Astrocyte (in vitro differentiated cells and primary cell): Measurements from ENCODE around the gene UGT1A7. TPM values are rescaled to one million over a fixed set of nuclear protein-coding genes. Genes with fewer than 3 reads are reported as not detected.

Experiments
- DNase-seq: peaks from one replicate; pipeline ENCODE4 v3.0.0-alpha.2; 2010; ENCODE audit warnings: low read depth
- FAIRE-seq: peaks from 2 replicates; lab custom pipeline; 2011; peaks lifted over from hg19 to GRCh38; lab: Jason Lieb, UNC
- H2AFZ ChIP-seq: 2 replicates; pipeline ENCODE4 v1.6.0; 2012; ENCODE audit warnings: low read depth, low read length, inconsistent platforms
- H3K27ac ChIP-seq: 2 replicates; pipeline ENCODE4 v1.5.1; 2011; ENCODE audit warnings: low read depth, low read length, inconsistent platforms
- H3K27me3 ChIP-seq: 2 replicates; pipeline ENCODE4 v1.6.0; 2011; ENCODE audit warnings: low read length, inconsistent platforms; ENCODE audit not compliant: insufficient read depth
- H3K36me3 ChIP-seq: 2 replicates; pipeline ENCODE4 v1.5.1; 2011; ENCODE audit warnings: low read length, inconsistent platforms; ENCODE audit not compliant: insufficient read depth
- H3K4me1 ChIP-seq: 2 replicates; pipeline ENCODE4 v1.5.1; 2011; ENCODE audit warnings: low read length, inconsistent platforms; ENCODE audit not compliant: insufficient read depth
- H3K4me2 ChIP-seq: 2 replicates; pipeline ENCODE4 v1.6.0; 2012; ENCODE audit warnings: low read length, inconsistent platforms
- H3K4me3 ChIP-seq: 2 replicates; pipeline ENCODE4 v1.5.1; 2011; ENCODE audit warnings: low read depth, mild to moderate bottlenecking, low read length, inconsistent platforms; ENCODE audit not compliant: insufficient read depth
- H3K79me2 ChIP-seq: 2 replicates; pipeline ENCODE4 v1.6.0; 2012; ENCODE audit warnings: mild to moderate bottlenecking, low read length, inconsistent platforms; ENCODE audit not compliant: insufficient read depth
- H3K9ac ChIP-seq: 2 replicates; pipeline ENCODE4 v1.6.0; 2012; ENCODE audit warnings: mild to moderate bottlenecking, low read length, inconsistent platforms
- H3K9me3 ChIP-seq: 2 replicates; pipeline ENCODE4 v1.5.1; 2012; ENCODE audit warnings: low read depth, mild to moderate bottlenecking, low read length, inconsistent platforms; ENCODE audit not compliant: insufficient read depth
- H4K20me1 ChIP-seq: 2 replicates; pipeline ENCODE4 v1.6.0; 2012; ENCODE audit warnings: low read length, inconsistent platforms; ENCODE audit not compliant: insufficient read depth
- H3K27ac Mint-ChIP-seq: one replicate; pipeline ENCODE4 v1.8.0; 2021; ENCODE audit warnings: mild to moderate bottlenecking, mixed read lengths; ENCODE audit not compliant: unreplicated experiment
- H3K27me3 Mint-ChIP-seq: one replicate; pipeline ENCODE4 v1.8.0; 2021; ENCODE audit warnings: low read depth, mixed read lengths; ENCODE audit not compliant: unreplicated experiment
- H3K36me3 Mint-ChIP-seq: one replicate; pipeline ENCODE4 v1.8.0; 2021; ENCODE audit warnings: low read depth, mixed read lengths; ENCODE audit not compliant: unreplicated experiment
- H3K4me1 Mint-ChIP-seq: one replicate; pipeline ENCODE4 v1.8.0; 2021; ENCODE audit warnings: low read depth, mixed read lengths; ENCODE audit not compliant: unreplicated experiment
- H3K4me3 Mint-ChIP-seq: one replicate; pipeline ENCODE4 v1.8.0; 2021; ENCODE audit warnings: mild to moderate bottlenecking, moderate library complexity, mixed read lengths; ENCODE audit not compliant: unreplicated experiment
- H3K9me3 Mint-ChIP-seq: one replicate; pipeline ENCODE4 v1.8.0; 2021; ENCODE audit warnings: mild to moderate bottlenecking, mixed read lengths; ENCODE audit not compliant: unreplicated experiment
- CTCF ChIP-seq: IDR thresholded peaks from 2 replicates; pipeline ENCODE4 v1.5.1; 2011; ENCODE audit warnings: low read depth, mild to moderate bottlenecking, inconsistent platforms, low read length, moderate library complexity; ENCODE audit not compliant: insufficient read depth
- EZH2 ChIP-seq: IDR thresholded peaks from 2 replicates; pipeline ENCODE4 v1.6.1; 2012; ENCODE audit warnings: mild to moderate bottlenecking, low read length, inconsistent platforms; ENCODE audit not compliant: insufficient read depth
- total RNA-seq: library from RNA; stranded (reverse); gene quantifications from 2 replicates; pipeline ENCODE4 v1.2.1, GENCODE V29; 2021

Gene UGT1A7
- total RNA-seq, 1 donor from 2014 or later, result not detected

- Histone ChIP-seq H2AFZ (no peak overlapping the region), H3K4me2 (no peak overlapping the region), H3K4me3 (no peak overlapping the region), H3K4me1 (no peaks in the 10 kb centered on the region), H3K79me2 (no peaks in the 10 kb centered on the region), H4K20me1 (no peaks in the 10 kb centered on the region), H3K9me3 (peaks cover 8% of the 10 kb centered on the region), H3K9ac (no peak overlapping the region), H3K36me3 (no peaks in the 10 kb centered on the region), H3K27ac (no peak overlapping the region), H3K27me3 (no peaks in the 10 kb centered on the region)
- Mint-ChIP-seq H3K9me3 (peaks cover 15% of the 10 kb centered on the region), H3K4me3 (no peak overlapping the region), H3K27me3 (peaks cover under 1% of the 10 kb centered on the region), H3K27ac (no peak overlapping the region), H3K36me3 (no peaks in the 10 kb centered on the region), H3K4me1 (no peaks in the 10 kb centered on the region)
- no peak for FAIRE-seq
- no peak for TF ChIP-seq CTCF
- no peak for TF ChIP-seq EZH2
- DNase-seq, result no peak
These were observed 90.9 kb downstream of the UGT1A7 start for GRCh38 chr2:233772583-233772982.

GRCh38 chr2:233773854-233774253 is 92.2 kb downstream of the UGT1A7 start:
- Histone ChIP-seq H3K4me3 (no peak overlapping the region), H3K9me3 (peaks cover 8% of the 10 kb centered on the region), H4K20me1 (no peaks in the 10 kb centered on the region), H3K9ac (no peak overlapping the region), H3K4me2 (no peak overlapping the region), H3K27me3 (no peaks in the 10 kb centered on the region), H3K36me3 (no peaks in the 10 kb centered on the region), H3K27ac (no peak overlapping the region), H3K79me2 (no peaks in the 10 kb centered on the region), H2AFZ (no peak overlapping the region), H3K4me1 (no peaks in the 10 kb centered on the region)
- FAIRE-seq (no peak), DNase-seq (no peak)
- Mint-ChIP-seq H3K9me3 (peaks cover 22% of the 10 kb centered on the region), H3K27ac (no peak overlapping the region), H3K4me3 (no peak overlapping the region), H3K4me1 (no peaks in the 10 kb centered on the region), H3K36me3 (no peaks in the 10 kb centered on the region), H3K27me3 (peaks cover 6% of the 10 kb centered on the region)
- TF ChIP-seq EZH2 (no peak), CTCF (no peak)

GRCh38 chr2:233775414-233775813 is 93.7 kb downstream of the UGT1A7 start:
- H3K4me2 ChIP-seq, result no peak overlapping the region
- FAIRE-seq (no peak), DNase-seq (no peak)
- H4K20me1 ChIP-seq, result no peaks in the 10 kb centered on the region
- Mint-ChIP-seq H3K27ac (no peak overlapping the region), H3K36me3 (no peaks in the 10 kb centered on the region), H3K9me3 (peaks cover 22% of the 10 kb centered on the region), H3K27me3 (peaks cover 6% of the 10 kb centered on the region), H3K4me1 (no peaks in the 10 kb centered on the region), H3K4me3 (no peak overlapping the region)
- no peak overlapping the region for H3K9ac ChIP-seq
- no peaks in the 10 kb centered on the region for H3K4me1 ChIP-seq
- H3K27ac ChIP-seq, result no peak overlapping the region
- no peak overlapping the region for H2AFZ ChIP-seq
- no peaks in the 10 kb centered on the region for H3K36me3 ChIP-seq
- H3K79me2 ChIP-seq, result no peaks in the 10 kb centered on the region
- no peaks in the 10 kb centered on the region for H3K27me3 ChIP-seq
- peaks cover 8% of the 10 kb centered on the region for H3K9me3 ChIP-seq
- H3K4me3 ChIP-seq, result no peak overlapping the region
- TF ChIP-seq EZH2 (no peak), CTCF (no peak)
